Activated T-cell treated with anti-CD3 and anti-CD28 coated beads for 48 hours (primary cell): Measurements from ENCODE around the gene SMPDL3A.

Experiments used
- DNase-seq: peaks from one replicate; pipeline ENCODE4 v3.0.0-alpha.2; 2020; ENCODE audit warnings: low read depth

Gene SMPDL3A

GRCh38 chr6:122804962-122805485, 16.0 kb downstream of the SMPDL3A start:
- no peak for DNase-seq

GRCh38 chr6:122806291-122806690, 17.2 kb downstream of the SMPDL3A start:
- DNase-seq = no peak

GRCh38 chr6:122808121-122808885, 19.2 kb downstream of the SMPDL3A start:
- no peak for DNase-seq

- DNase-seq = no peak
These were observed 19.9 kb downstream of the SMPDL3A start for GRCh38 chr6:122809001-122809400.

GRCh38 chr6:122809691-122810090, 20.6 kb downstream of the SMPDL3A start:
- no peak for DNase-seq

GRCh38 chr6:122810189-122810588, 21.1 kb downstream of the SMPDL3A start:
- no peak for DNase-seq

- no peak for DNase-seq
These were observed 28.3 kb downstream of the SMPDL3A start for GRCh38 chr6:122817358-122817757.

GRCh38 chr6:122817766-122818165, 28.7 kb downstream of the SMPDL3A start:
- no peak for DNase-seq

- no peak for DNase-seq
These were observed 29.8 kb downstream of the SMPDL3A start for GRCh38 chr6:122818866-122819265.

GRCh38 chr6:122821095-122821494, 32.0 kb downstream of the SMPDL3A start:
- DNase-seq = no peak

GRCh38 chr6:122825163-122825562, 36.1 kb downstream of the SMPDL3A start:
- DNase-seq = no peak

- no peak for DNase-seq
These were observed 40.4 kb downstream of the SMPDL3A start for GRCh38 chr6:122829456-122829855.

GRCh38 chr6:122831511-122831910, 42.5 kb downstream of the SMPDL3A start:
- DNase-seq = no peak

GRCh38 chr6:122832459-122832858, 43.4 kb downstream of the SMPDL3A start:
- no peak for DNase-seq

GRCh38 chr6:122833021-122833491, 44.0 kb downstream of the SMPDL3A start:
- no peak for DNase-seq

- DNase-seq = no peak
These were observed 49.2 kb downstream of the SMPDL3A start for GRCh38 chr6:122838060-122838780.

- peak; percentile 25 for DNase-seq
These were observed 50.4 kb downstream of the SMPDL3A start for GRCh38 chr6:122839472-122839871.

- DNase-seq = no peak
These were observed 50.8 kb downstream of the SMPDL3A start for GRCh38 chr6:122839906-122840305.

- DNase-seq = no peak
These were observed 56.4 kb downstream of the SMPDL3A start for GRCh38 chr6:122845464-122845863.

GRCh38 chr6:122845916-122846612, 57.0 kb downstream of the SMPDL3A start:
- no peak for DNase-seq

GRCh38 chr6:122853259-122853995, 64.4 kb downstream of the SMPDL3A start:
- no peak for DNase-seq
